Effector memory CD8-positive, alpha-beta T cell (primary cell): ENCODE measurements around the gene ZDHHC14.

Source experiments
- ATAC-seq: fragments of 150-1000 bp; cut with Tn5 transposase; replicated peaks from 2 replicates; pipeline ENCODE4 v1.10.0; 2021; ENCODE audit warnings: mild to moderate bottlenecking, moderate library complexity
- DNase-seq, 3 experiments: peaks; one replicate each; pipeline ENCODE4 v3.0.0; 2021
- H3K27ac Mint-ChIP-seq, 2 donors: one replicate each; pipeline ENCODE4 v1.8.0; 2022; ENCODE audit warnings: mild to moderate bottlenecking in 2 of 2, mixed read lengths in 2 of 2, moderate library complexity in 2 of 2
- H3K27me3 Mint-ChIP-seq, 2 donors: one replicate each; pipeline ENCODE4 v1.8.0; 2022; ENCODE audit warnings: mixed read lengths in 2 of 2
- H3K36me3 Mint-ChIP-seq: one replicate; pipeline ENCODE4 v1.8.0; 2022; ENCODE audit warnings: mild to moderate bottlenecking, moderate library complexity, mixed read lengths; ENCODE audit not compliant: insufficient read depth
- H3K4me1 Mint-ChIP-seq, 2 donors: one replicate each; pipeline ENCODE4 v1.8.0; 2022; ENCODE audit warnings: low read depth in 2 of 2, mixed read lengths in 2 of 2
- H3K4me3 Mint-ChIP-seq, 2 donors: one replicate each; pipeline ENCODE4 v1.8.0; 2022; ENCODE audit warnings: mild to moderate bottlenecking in 2 of 2, mixed read lengths in 2 of 2, moderate library complexity in 2 of 2
- H3K9me3 Mint-ChIP-seq, 2 donors: one replicate each; pipeline ENCODE4 v1.8.0; 2022; ENCODE audit warnings: mixed read lengths in 2 of 2

The ZDHHC14 gene

DNA sequence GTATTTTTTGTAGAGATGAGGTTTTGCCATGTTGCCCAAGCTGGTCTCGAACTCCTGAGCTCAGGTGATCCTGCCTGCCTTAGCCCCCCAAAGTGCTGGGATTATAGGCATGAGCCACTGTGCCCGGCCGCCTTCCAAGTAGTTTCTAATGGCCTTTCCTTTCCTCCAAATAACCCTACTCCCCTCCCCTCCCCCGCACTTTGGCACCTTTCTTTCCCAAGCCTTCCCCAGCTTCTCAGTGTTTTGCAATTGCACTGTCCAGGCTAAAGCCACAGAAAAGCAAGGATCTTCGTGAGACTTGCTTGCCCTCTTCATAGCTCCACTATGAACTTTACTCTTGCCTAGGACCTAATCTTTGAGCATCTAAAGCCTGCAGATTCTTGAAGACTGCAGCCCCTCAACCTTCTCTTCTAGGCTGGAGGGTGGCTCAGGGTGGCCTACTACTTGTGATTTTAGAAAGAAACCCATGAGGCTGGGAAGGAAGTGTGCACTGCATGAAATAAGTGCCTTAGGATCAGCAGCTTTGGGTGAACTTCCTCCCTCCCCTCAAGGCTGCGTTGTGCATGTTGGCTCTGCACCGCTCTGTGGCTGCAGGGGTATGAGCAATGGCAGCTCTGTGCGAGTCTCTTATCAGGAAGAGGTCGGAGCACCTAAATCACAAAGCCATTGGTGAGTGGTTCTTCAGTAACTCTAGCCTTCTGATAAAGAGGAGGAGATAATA, 289.6 kb downstream of the ZDHHC14 start:
- Mint-ChIP-seq H3K4me1 (peaks cover 2 to 5% of the 10 kb centered on the region in 2 donors), H3K9me3 (no peaks in the 10 kb centered on the region), H3K4me3 (no peak overlapping the region), H3K36me3 (no peaks in the 10 kb centered on the region), H3K27me3 (peaks cover 0 to 6% of the 10 kb centered on the region in 2 donors), H3K27ac (no peak overlapping the region)
- no peak for DNase-seq
- no peak for ATAC-seq

DNA sequence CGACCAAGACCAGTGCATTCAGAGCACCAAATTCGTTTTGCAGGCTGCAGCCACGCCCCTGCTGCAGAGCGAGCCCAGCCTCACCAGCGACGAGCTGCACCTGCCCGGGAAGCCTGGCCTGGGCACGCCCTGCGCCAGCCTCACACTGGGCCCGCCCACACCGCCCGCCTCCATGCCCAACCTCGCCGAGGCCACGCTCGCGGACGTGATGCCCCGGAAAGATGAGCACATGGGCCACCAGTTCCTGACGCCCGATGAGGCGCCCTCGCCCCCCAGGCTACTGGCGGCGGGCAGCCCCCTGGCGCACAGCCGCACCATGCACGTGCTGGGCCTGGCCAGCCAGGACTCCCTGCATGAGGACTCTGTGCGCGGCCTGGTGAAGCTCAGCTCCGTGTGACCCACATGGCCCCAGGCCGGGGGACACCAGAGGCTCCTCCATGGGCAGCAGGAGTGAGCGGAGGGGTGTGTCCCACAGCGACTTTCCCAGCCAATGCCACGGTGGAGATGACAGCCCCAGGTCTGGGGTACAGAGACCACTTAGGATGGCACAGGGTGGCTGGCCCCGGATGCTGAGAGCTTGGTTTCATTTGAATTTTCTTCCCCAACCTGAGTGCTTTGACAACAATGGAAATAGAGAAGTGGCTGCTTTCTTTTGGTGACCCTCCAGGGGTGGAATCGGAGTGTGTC, 291.9 kb downstream of the ZDHHC14 start:
- no peaks in the 10 kb centered on the region for H3K27me3 Mint-ChIP-seq
- H3K4me3 Mint-ChIP-seq, result no peak overlapping the region
- DNase-seq (no peak), ATAC-seq (no peak)
- no peaks in the 10 kb centered on the region for H3K36me3 Mint-ChIP-seq
- H3K9me3 Mint-ChIP-seq, result no peaks in the 10 kb centered on the region
- no peak overlapping the region for H3K27ac Mint-ChIP-seq
- no peaks in the 10 kb centered on the region for H3K4me1 Mint-ChIP-seq

DNA sequence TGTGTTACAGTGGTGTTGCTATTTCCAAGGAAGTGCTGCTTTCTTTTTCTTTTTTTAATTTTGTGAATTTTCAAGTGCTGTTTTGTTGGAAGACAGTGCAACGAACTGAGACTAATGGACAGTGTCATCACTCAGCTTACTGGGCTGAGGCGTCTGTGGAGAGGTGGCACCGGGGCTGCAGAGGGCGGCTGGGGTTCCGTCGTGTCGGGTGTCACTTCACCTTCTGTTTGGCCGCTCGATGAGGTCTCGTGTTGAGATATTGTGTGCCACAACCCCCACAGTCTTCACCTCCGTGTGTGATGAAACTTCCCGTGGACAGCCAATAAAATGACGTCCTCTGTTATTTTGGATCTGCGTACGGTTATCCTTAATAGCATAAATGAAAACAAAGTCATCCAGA, 292.6 kb downstream of the ZDHHC14 start:
- H3K36me3 Mint-ChIP-seq, result no peaks in the 10 kb centered on the region
- no peaks in the 10 kb centered on the region for H3K27me3 Mint-ChIP-seq
- no peak for ATAC-seq
- DNase-seq, result no peak
- no peaks in the 10 kb centered on the region for H3K9me3 Mint-ChIP-seq
- H3K27ac Mint-ChIP-seq, result no peak overlapping the region
- no peak overlapping the region for H3K4me3 Mint-ChIP-seq
- H3K4me1 Mint-ChIP-seq, result no peaks in the 10 kb centered on the region

DNA sequence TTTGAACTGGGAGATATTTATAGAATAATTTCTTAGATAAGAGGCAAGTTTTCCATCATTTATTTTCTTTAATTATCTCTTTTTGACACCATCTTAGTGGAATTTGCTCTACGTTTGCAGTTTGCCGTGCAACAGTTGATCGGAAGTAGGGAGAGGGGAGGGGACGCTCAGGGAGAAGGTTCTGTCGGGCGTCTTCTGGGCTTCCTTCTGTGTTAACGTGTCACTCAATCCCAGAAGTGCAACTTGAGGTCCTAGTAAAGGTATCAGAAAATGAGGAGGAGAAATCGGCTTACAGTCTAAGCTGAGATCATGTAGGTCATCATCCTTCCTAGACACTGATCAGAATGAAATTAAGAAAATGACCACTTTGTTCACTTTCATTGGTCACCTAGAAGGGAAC, 293.1 kb downstream of the ZDHHC14 start:
- Mint-ChIP-seq H3K9me3 (no peaks in the 10 kb centered on the region), H3K27me3 (no peaks in the 10 kb centered on the region), H3K4me1 (no peaks in the 10 kb centered on the region), H3K36me3 (no peaks in the 10 kb centered on the region), H3K4me3 (no peak overlapping the region), H3K27ac (no peak overlapping the region)
- ATAC-seq (no peak), DNase-seq (no peak)

DNA sequence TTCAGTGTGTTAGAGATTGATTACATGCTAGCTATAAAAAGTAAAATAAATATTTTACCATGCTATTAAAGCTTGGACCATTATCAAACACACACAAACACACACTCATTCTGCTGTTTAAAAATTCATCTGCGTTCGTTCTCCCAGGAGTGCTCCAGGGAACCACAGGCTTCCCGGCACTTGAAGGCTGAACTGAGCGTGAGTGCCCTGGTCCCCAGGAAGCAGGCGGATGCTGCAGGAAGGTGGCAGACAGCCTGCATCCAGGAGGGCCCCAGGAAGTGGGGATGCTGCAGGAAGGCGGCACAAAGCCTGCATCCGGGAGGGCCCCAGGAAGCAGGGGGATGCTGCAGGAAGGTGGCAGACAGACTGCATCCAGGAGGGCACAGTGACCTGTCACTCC, 294.8 kb downstream of the ZDHHC14 start:
- ATAC-seq (no peak), DNase-seq (no peak)
- H3K4me3 Mint-ChIP-seq, result no peak overlapping the region
- H3K27ac Mint-ChIP-seq, result no peak overlapping the region
- no peaks in the 10 kb centered on the region for H3K4me1 Mint-ChIP-seq
- H3K9me3 Mint-ChIP-seq, result no peaks in the 10 kb centered on the region
- H3K27me3 Mint-ChIP-seq, result no peaks in the 10 kb centered on the region
- no peaks in the 10 kb centered on the region for H3K36me3 Mint-ChIP-seq

DNA sequence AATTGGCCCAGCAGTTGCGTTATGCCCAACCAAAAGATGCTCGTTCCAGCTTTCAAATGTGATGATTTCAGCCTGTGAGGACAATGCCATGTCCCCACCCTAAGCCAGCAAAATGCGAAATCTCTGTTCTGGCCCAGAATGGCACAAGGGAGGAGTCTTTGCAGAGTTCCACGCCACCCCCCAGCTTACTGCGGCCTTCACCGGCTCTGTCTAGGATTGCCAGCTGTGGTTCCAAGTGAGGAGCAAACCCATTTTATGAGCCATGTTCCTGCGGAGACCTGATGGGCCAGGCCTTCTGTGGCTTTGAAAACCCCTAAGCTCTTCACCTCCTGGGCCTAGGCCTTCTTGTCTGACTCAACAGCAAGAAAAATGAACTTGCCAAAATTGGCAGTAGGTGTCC, 295.3 kb downstream of the ZDHHC14 start:
- DNase-seq (no peak), ATAC-seq (no peak)
- no peak overlapping the region for H3K4me3 Mint-ChIP-seq
- no peaks in the 10 kb centered on the region for H3K36me3 Mint-ChIP-seq
- no peaks in the 10 kb centered on the region for H3K27me3 Mint-ChIP-seq
- no peaks in the 10 kb centered on the region for H3K9me3 Mint-ChIP-seq
- H3K27ac Mint-ChIP-seq, result no peak overlapping the region
- no peaks in the 10 kb centered on the region for H3K4me1 Mint-ChIP-seq

DNA sequence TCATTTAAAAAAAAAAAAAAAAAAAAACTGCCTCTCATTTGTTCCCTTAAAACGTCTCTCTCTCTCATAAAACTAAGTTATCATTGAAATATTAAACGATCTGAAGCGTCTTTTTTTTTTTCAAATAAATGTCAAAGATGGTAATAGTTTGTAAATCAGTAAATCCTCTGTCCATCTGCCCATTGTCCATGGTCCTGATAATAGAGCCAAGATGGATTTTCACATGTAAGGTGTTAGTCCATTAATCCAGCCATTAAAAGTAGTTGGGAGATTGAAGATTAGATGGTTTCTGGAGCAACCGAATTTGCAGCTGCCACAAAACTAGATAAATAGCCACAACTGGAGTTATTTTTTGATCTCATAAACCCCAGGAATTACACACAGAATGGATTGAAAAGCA, 296.2 kb downstream of the ZDHHC14 start:
- no peaks in the 10 kb centered on the region for H3K9me3 Mint-ChIP-seq
- no peaks in the 10 kb centered on the region for H3K36me3 Mint-ChIP-seq

DNA sequence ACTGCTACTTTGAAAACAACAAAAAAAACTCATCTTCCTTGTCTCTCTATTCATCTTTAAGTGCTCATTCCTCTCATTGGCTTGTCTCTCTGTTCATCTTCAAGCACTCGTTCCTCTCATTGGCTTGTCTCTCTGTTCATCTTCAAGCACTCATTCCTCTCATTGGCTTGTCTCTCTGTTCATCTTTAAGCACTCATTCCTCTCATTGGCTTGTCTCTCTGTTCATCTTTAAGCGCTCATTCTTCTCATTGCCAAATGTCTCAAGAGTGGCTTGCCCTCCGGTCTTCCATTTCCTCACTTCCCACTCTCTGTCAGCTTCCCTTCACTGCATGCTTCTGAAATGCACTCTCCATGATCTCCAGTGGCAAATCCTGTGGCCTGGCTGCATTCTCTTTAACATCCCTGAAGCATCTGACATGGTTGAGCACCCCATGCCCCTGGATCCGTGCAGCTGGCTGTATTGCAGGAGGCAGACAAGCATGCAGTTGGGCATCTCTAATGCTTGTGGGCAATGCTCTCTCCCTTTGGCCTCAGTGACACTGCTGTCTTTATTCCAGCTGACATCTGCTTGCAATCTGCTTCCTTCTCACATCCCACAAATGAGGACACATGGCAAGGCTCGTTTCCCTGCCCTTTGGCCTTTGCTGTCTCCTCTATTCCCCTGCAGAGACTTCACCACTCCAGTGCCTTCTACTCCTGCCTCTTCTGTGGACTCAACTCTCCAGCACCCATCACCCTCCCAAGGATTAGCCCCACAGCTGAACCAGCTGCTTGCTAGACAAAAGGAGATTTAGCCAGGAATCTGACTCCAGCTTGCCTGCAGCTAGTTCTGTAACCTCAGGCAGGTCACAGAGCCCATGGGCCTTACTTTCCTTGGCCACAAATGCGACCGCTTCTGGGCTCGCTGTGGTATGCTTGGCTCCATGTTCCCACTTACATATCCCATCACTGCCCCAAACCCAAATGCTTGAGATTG, 298.9 kb downstream of the ZDHHC14 start:
- DNase-seq (no peak), ATAC-seq (no peak)

More for the DNA sequence above, 296.2 kb downstream of the ZDHHC14 start:
- Mint-ChIP-seq H3K4me3 (no peak overlapping the region), H3K27ac (no peak overlapping the region), H3K4me1 (no peaks in the 10 kb centered on the region), H3K27me3 (no peaks in the 10 kb centered on the region)
- ATAC-seq, result no peak
- DNase-seq, result no peak

DNA sequence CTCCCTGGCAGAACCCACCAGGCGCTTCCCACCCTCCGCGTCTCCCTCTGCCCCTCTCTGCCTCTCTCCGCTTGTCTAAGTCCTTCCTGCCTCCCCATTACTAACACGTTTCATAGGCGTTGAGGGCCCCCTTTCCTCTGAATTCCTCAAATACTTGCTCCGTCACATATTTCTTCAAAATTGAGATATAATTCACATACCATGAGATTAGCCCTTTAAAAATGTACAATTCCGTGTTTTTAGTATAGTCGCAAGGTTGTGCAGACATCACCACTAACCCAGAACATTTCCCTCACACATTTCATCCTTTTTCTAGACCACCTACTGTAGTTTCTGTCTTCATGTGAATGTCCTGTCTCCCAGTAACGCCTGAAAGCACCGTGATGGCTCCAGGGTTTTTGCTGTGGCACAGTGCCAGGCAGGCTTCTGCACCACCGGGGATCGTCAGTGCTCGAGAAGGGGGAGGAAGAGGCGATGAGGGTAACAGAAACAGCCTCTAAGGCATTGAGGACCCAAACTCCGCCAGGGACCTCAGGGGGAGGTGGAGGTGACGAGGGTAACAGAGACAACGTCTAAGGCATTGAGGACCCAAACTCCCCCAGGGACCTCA, 300.2 kb downstream of the ZDHHC14 start:
- H3K4me1 Mint-ChIP-seq, result no peaks in the 10 kb centered on the region
- H3K9me3 Mint-ChIP-seq, result no peaks in the 10 kb centered on the region
- H3K36me3 Mint-ChIP-seq, result no peaks in the 10 kb centered on the region
- no peak overlapping the region for H3K4me3 Mint-ChIP-seq
- H3K27me3 Mint-ChIP-seq, result peaks cover 9 to 13% of the 10 kb centered on the region in 2 donors
- DNase-seq (no peak), ATAC-seq (no peak)
- no peak overlapping the region for H3K27ac Mint-ChIP-seq

More for the DNA sequence above, 298.9 kb downstream of the ZDHHC14 start:
- Mint-ChIP-seq H3K36me3 (no peaks in the 10 kb centered on the region), H3K27me3 (peaks cover 0 to 10% of the 10 kb centered on the region in 2 donors), H3K4me1 (no peaks in the 10 kb centered on the region), H3K9me3 (no peaks in the 10 kb centered on the region), H3K4me3 (no peak overlapping the region), H3K27ac (no peak overlapping the region)

DNA sequence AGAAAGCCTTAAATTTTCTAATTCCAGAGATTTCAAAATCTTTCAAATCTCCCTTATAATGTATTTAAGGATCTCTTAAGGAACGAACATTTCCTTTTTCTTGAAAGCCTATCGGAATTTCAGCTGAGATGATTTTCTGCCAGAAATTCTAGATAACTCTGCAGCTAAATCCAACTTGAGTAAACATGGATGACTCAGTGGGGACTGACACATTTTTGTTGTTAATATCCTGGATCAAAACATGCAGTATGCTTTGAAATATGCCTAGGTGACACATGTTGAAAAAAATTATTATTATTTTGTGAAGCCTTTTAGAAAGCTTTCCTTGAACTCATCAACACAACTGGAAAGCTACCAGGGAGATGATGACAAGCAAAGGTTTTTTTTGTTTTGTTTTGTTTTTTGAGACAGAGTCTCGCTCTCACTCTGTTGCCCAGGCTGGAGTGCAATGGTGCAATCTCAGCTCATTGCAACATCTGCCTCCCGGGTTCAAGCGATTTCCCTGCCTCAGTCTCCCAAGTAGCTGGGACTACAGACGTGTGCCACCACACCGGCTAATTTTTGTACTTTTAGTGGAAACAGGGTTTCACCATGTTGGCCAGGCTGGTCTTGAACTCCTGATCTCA, 302.0 kb downstream of the ZDHHC14 start:
- Mint-ChIP-seq H3K36me3 (no peaks in the 10 kb centered on the region), H3K4me3 (no peak overlapping the region), H3K27ac (no peak overlapping the region), H3K9me3 (no peaks in the 10 kb centered on the region), H3K27me3 (peaks cover 14 to 18% of the 10 kb centered on the region in 2 donors), H3K4me1 (no peaks in the 10 kb centered on the region)
- no peak for ATAC-seq
- DNase-seq, result no peak

DNA sequence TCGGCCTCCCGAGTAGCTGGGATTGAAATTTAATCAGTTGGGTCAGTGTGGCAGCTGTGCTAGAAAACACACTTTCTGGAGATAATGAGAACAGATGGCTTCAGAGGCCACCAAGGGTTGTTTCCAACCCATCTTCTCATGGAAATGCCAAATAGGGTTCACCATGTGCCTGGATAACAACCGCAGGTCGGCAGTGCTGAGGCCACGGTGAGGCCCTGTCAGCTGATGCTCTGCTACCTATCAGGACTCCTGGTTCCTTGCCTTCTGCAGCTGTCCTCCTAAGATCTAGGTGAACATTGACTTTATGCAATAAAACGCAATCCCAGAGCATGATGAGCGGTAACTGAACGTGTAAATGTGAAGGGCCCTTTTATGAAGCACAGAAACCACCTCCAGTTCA, 302.7 kb downstream of the ZDHHC14 start:
- Mint-ChIP-seq H3K4me3 (no peak overlapping the region), H3K27ac (no peak overlapping the region), H3K36me3 (no peaks in the 10 kb centered on the region), H3K27me3 (peaks cover 18 to 25% of the 10 kb centered on the region in 2 donors), H3K4me1 (no peaks in the 10 kb centered on the region), H3K9me3 (no peaks in the 10 kb centered on the region)
- no peak for ATAC-seq
- no peak for DNase-seq

DNA sequence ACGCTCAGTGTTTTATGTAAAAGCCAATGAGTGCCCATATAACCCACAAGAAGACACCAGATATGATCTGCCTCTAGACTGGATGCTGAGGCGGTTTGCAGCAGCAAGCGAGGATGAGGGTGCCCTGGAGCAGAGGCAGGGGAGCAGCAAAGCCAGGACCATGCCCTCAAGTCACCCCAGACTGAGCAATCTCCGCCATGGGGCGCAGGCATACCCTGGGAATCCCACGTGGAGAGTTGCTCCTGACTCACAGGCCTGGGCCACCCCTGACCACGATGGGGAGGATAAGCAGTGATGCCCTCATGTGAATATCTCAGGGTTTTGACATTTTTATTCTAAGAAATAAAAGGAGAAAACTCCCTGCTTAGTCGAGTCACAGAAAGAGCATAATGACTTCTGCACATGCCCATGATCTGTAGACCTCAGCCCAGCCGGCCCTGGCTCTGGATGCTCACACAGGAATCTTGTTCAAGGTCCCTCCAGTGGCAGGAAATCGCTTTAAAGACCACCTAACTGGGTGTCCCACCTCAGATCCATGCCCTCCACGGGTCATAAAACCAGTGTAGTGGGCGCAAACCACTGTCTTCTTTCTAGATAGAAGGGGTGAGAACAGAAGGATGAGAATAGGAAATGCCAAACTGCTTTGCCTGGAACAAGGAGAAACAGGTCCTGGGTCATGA, 303.8 kb downstream of the ZDHHC14 start:
- no peak overlapping the region for H3K27ac Mint-ChIP-seq
- no peaks in the 10 kb centered on the region for H3K36me3 Mint-ChIP-seq
- no peak overlapping the region for H3K4me3 Mint-ChIP-seq
- DNase-seq (no peak), ATAC-seq (no peak)
- H3K27me3 Mint-ChIP-seq, result peaks cover 18 to 33% of the 10 kb centered on the region in 2 donors
- H3K9me3 Mint-ChIP-seq, result no peaks in the 10 kb centered on the region
- no peaks in the 10 kb centered on the region for H3K4me1 Mint-ChIP-seq
